Islet precursor cell (in vitro differentiated cells): Measurements from ENCODE around the gene CDKAL1.
A peak's percentile ranks its signal among the peaks of the same experiment; 100 is the strongest.

ENCODE experiments used
- DNase-seq: peaks from one replicate; pipeline ENCODE4 v3.0.0-alpha.2; 2018

Gene CDKAL1

GRCh38 chr6:21158149-21158548 is 623.9 kb downstream of the CDKAL1 start:
- DNase-seq = no peak

- DNase-seq = no peak
Measured at GRCh38 chr6:21158873-21159272, 624.6 kb downstream of the CDKAL1 start.

- DNase-seq = no peak
Measured at GRCh38 chr6:21159465-21159864, 625.2 kb downstream of the CDKAL1 start.

GRCh38 chr6:21161707-21162106 is 627.5 kb downstream of the CDKAL1 start:
- no peak for DNase-seq

- peak; percentile 53 for DNase-seq
Measured at GRCh38 chr6:21163110-21163837, 629.0 kb downstream of the CDKAL1 start.

- no peak for DNase-seq
Measured at GRCh38 chr6:21163838-21164180, 629.6 kb downstream of the CDKAL1 start.

- DNase-seq = no peak
Measured at GRCh38 chr6:21164768-21165326, 630.6 kb downstream of the CDKAL1 start.

- no peak for DNase-seq
Measured at GRCh38 chr6:21166754-21167153, 632.5 kb downstream of the CDKAL1 start.

- no peak for DNase-seq
Measured at GRCh38 chr6:21167790-21168189, 633.5 kb downstream of the CDKAL1 start.

- DNase-seq = no peak
Measured at GRCh38 chr6:21171801-21172200, 637.5 kb downstream of the CDKAL1 start.

- DNase-seq = no peak
Measured at GRCh38 chr6:21173031-21173430, 638.8 kb downstream of the CDKAL1 start.

- DNase-seq = no peak
Measured at GRCh38 chr6:21173678-21174077, 639.4 kb downstream of the CDKAL1 start.

GRCh38 chr6:21176197-21176596 is 641.9 kb downstream of the CDKAL1 start:
- DNase-seq = no peak

- no peak for DNase-seq
Measured at GRCh38 chr6:21180155-21180554, 645.9 kb downstream of the CDKAL1 start.

GRCh38 chr6:21180800-21181337 is 646.6 kb downstream of the CDKAL1 start:
- DNase-seq = no peak

GRCh38 chr6:21181866-21182265 is 647.6 kb downstream of the CDKAL1 start:
- no peak for DNase-seq

GRCh38 chr6:21182589-21182988 is 648.3 kb downstream of the CDKAL1 start:
- no peak for DNase-seq

GRCh38 chr6:21185861-21186478 is 651.7 kb downstream of the CDKAL1 start:
- DNase-seq = no peak

- DNase-seq = no peak
Measured at GRCh38 chr6:21186479-21187055, 652.3 kb downstream of the CDKAL1 start.

GRCh38 chr6:21187485-21187884 is 653.2 kb downstream of the CDKAL1 start:
- DNase-seq = no peak

GRCh38 chr6:21188505-21189223 is 654.4 kb downstream of the CDKAL1 start:
- DNase-seq = no peak

GRCh38 chr6:21189759-21190158 is 655.5 kb downstream of the CDKAL1 start:
- DNase-seq = no peak

GRCh38 chr6:21190701-21191100 is 656.4 kb downstream of the CDKAL1 start:
- DNase-seq = no peak
